GM12878 (cell line): ENCODE measurements around the gene ZNF25. TPM values are rescaled to one million over a fixed set of nuclear protein-coding genes. Genes with fewer than 3 reads are reported as not detected.

ENCODE experiments used
- ATAC-seq: fragments of 200-7000 bp; cut with Tn5 transposase; 3 replicates; pipeline ENCODE4 v1.9.1; 2020; ENCODE audit warnings: mild to moderate bottlenecking, moderate library complexity
- BruUV-seq: library from RNA; stranded (reverse); fragments of 400-500 nt; replicated peaks from 2 replicates; lab custom pipeline; 2021; lab: Mats Ljungman, UMichigan
- CTCF ChIA-PET: fragments of 300-600 bp; sonication (Branson Sonifier 250); formaldehyde crosslinking; extraction: SDS; loops from one replicate; lab custom pipeline; 2021; ENCODE audit warnings: inconsistent platforms; lab: Yijun Ruan, JAX
- POLR2A ChIA-PET: fragments of 350-600 bp; formaldehyde crosslinking; extraction: SDS; loops from one replicate; lab custom pipeline; 2021; ENCODE audit warnings: inconsistent platforms; lab: Charles Lee
- RAD21 ChIA-PET: fragments of 300-600 bp; sonication (Branson Sonifier 250); formaldehyde crosslinking; loops from one replicate; lab custom pipeline; 2023; ENCODE audit warnings: antibody characterized with exemption; ENCODE audit not compliant: unreplicated experiment; lab: Charles Lee
- SMC1A ChIA-PET: fragments of 300-600 bp; sonication (Branson Sonifier 250); formaldehyde crosslinking; loops from one replicate; lab custom pipeline; 2023; ENCODE audit not compliant: unreplicated experiment, uncharacterized antibody; lab: Charles Lee
- DNase-seq: peaks from one replicate; pipeline ENCODE4 v3.0.0-alpha.2; 2011; ENCODE audit warnings: low read depth, low spot score
- FAIRE-seq: peaks from 3 replicates; lab custom pipeline; 2011; peaks lifted over from hg19 to GRCh38; lab: Jason Lieb, UNC
- H2AFZ ChIP-seq: 2 replicates; pipeline ENCODE4 v1.6.0; 2011; ENCODE audit warnings: low read depth, low read length, control low read depth; ENCODE audit not compliant: control insufficient read depth
- H3K27ac ChIP-seq: 2 replicates; pipeline ENCODE4 v1.5.1; 2011; ENCODE audit warnings: control low read depth; ENCODE audit not compliant: control insufficient read depth, insufficient read depth
- H3K27me3 ChIP-seq, 2 experiments: replicated peaks in 1 of 2; 2 replicates each; pipeline versions ENCODE4 v1.6.0 to v1.6.1; 2011; ENCODE audit warnings: low read length in 1 of 2; ENCODE audit not compliant: control insufficient read depth in 2 of 2, insufficient read depth in 2 of 2
- H3K36me3 ChIP-seq, 2 experiments: 2 replicates each; pipeline ENCODE4 v1.5.1; 2011; ENCODE audit warnings: low read length in 1 of 2; ENCODE audit not compliant: control insufficient read depth in 2 of 2, insufficient read depth in 2 of 2
- H3K4me1 ChIP-seq: 2 replicates; pipeline ENCODE4 v1.6.1; 2011; ENCODE audit warnings: mild to moderate bottlenecking, low read length, moderate library complexity, mixed read lengths; ENCODE audit not compliant: control insufficient read depth, insufficient read depth
- H3K4me2 ChIP-seq: 2 replicates; pipeline ENCODE4 v1.6.0; 2011; ENCODE audit warnings: control low read depth; ENCODE audit not compliant: control insufficient read depth, insufficient read depth
- H3K4me3 ChIP-seq: fragments of 200-600 bp; sonication (generic); 2 replicates; pipeline ENCODE4 v1.5.1; 2016
- H3K79me2 ChIP-seq: 2 replicates; pipeline ENCODE4 v1.6.0; 2011; ENCODE audit warnings: low read length; ENCODE audit not compliant: control insufficient read depth, insufficient read depth
- H3K9ac ChIP-seq: 2 replicates; pipeline ENCODE4 v1.8.0; 2011; ENCODE audit warnings: low read length, control low read depth, mixed read lengths; ENCODE audit not compliant: control insufficient read depth, insufficient read depth
- H3K9me3 ChIP-seq: replicated peaks from 3 replicates; pipeline ENCODE4 v1.5.1; 2011; ENCODE audit warnings: mild to moderate bottlenecking, low read length; ENCODE audit not compliant: control insufficient read depth, insufficient read depth
- H4K20me1 ChIP-seq: 2 replicates; pipeline ENCODE4 v1.6.0; 2011; ENCODE audit not compliant: control insufficient read depth, insufficient read depth
- CBFB ChIP-seq: IDR thresholded peaks from 2 replicates; pipeline ENCODE4 v1.6.1; 2016; ENCODE audit warnings: antibody characterized with exemption, low read depth
- CBX5 ChIP-seq: sonication (generic); IDR thresholded peaks from 2 replicates; pipeline ENCODE4 v1.6.1; 2016; ENCODE audit warnings: low read depth, moderate library complexity, mild to moderate bottlenecking, inconsistent platforms
- ELK1 ChIP-seq: IDR thresholded peaks from 2 replicates; pipeline ENCODE4 v1.6.1; 2012; ENCODE audit warnings: low read depth, low read length, improper control_type of control experiment
- IRF4 ChIP-seq: IDR thresholded peaks from 2 replicates; pipeline ENCODE4 v1.6.1; 2011; ENCODE audit warnings: low read depth, low read length
- PAX5 ChIP-seq: IDR thresholded peaks from 2 replicates; pipeline ENCODE4 v1.6.1; 2011; ENCODE audit warnings: low read depth, low read length, borderline replicate concordance
- PML ChIP-seq: IDR thresholded peaks from 2 replicates; pipeline ENCODE4 v1.6.1; 2012; ENCODE audit warnings: low read length, inconsistent platforms
- TCF7 ChIP-seq: IDR thresholded peaks from 2 replicates; pipeline ENCODE4 v1.6.1; 2014; ENCODE audit warnings: antibody characterized with exemption, borderline replicate concordance
- YY1 ChIP-seq: IDR thresholded peaks from 2 replicates; pipeline ENCODE4 v1.6.1; 2011; ENCODE audit warnings: low read depth, mild to moderate bottlenecking, low read length
- ZNF207 ChIP-seq: fragments of 450-650 bp; IDR thresholded peaks from 2 replicates; pipeline ENCODE4 v1.6.1; 2014; ENCODE audit warnings: antibody characterized with exemption, mild to moderate bottlenecking, borderline replicate concordance
- in situ Hi-C: fragments of 300-500 bp; cut with MboI; formaldehyde crosslinking; loops from 9 replicates; pipeline ENCODE4 v1.14.3; 2018; ENCODE audit warnings: mixed read lengths
- intact Hi-C: fragments of 100-400 bp; cut with micrococcal nuclease; formaldehyde crosslinking; loops from one replicate; pipeline ENCODE4 v1.14.2; 2022; ENCODE audit not compliant: unreplicated experiment
- polyA plus RNA-seq, 11 experiments: library from polyadenylated mRNA; depleted of rRNA in 4 of 11; unstranded in 6 of 11; stranded (reverse) in 5 of 11; fragments of >200 nt; fragmentation: Nextera tagmentation in 4 of 11; fragmentation: Illumina TruSeq in 1 of 11; extraction: Ambion mirVana in 4 of 11; extraction: Trizol in 1 of 11; gene quantifications; 1 replicate in 1 of 11; 2 replicates in 10 of 11; pipeline versions ENCODE4 v1.2.1 to v1.2.3, GENCODE V29; 2011 to 2016; ENCODE audit warnings: inconsistent platforms in 2 of 11, missing spikeins in 2 of 11, low read depth in 1 of 11
- total RNA-seq, 4 experiments: library from RNA; depleted of rRNA in 3 of 4; stranded (reverse); fragments of >200 nt in 3 of 4; fragmentation: Illumina TruSeq in 1 of 4; extraction: Trizol in 1 of 4; gene quantifications; 2 replicates each; pipeline versions ENCODE4 v1.2.1 to v1.2.3, GENCODE V29; 2013 to 2021

The ZNF25 gene
- total and polyA plus RNA-seq, 10 of the 15 experiments (the other 5 are each of a cell fraction or from before 2014, with no cell fraction given) = 1.0 to 6.8 (median 3.2) TPM

GRCh38 chr10:37972396-37972795 is 4.1 kb downstream of the ZNF25 start (continued):
- no peak for TF ChIP-seq ELK1
- TF ChIP-seq IRF4 = no peak
- no peak for TF ChIP-seq PML
- no peak for TF ChIP-seq ZNF207
- TF ChIP-seq PAX5 = no peak
- TF ChIP-seq YY1 = no peak
- no peak for TF ChIP-seq CBFB

DNA sequence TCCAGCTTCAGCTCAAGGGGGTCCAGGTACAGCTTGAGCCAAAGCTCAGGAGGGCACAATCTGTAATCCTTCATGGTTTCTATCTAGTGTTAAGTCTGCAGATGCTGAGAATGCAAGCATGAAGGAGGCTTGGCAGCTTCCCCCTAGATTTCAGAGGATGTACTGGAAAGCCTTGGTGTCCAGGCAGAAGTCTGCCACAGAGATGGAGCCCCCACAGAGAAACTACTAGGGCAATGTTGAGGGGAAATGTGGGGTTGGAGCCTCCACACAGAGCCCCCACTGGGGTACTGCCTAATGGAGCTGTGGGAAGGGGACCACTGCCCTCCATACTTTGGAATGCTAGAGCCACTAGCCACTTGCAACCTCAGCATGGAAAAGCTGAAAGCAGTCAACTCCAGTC is 11.4 kb downstream of the ZNF25 start:
- DNase-seq (no peak), ATAC-seq (no peak), FAIRE-seq (no peak)
- no peak overlapping the region for H3K9ac ChIP-seq
- peaks cover 9% of the 10 kb centered on the region; the same call in 2 of the 3 replicates for H3K9me3 ChIP-seq
- no TSS peak for BruUV-seq
- H3K4me3 ChIP-seq = no peak overlapping the region
- peaks cover 0 to 3% of the 10 kb centered on the region in 2 experiments; a peak in 1 of 4 replicates for H3K36me3 ChIP-seq
- CTCF ChIA-PET = interaction anchor here (1.2 kb wide), 1 partner anchor 10 kb away, joined by 3 read pairs; no protein-coding TSS in a partner anchor
- RAD21 ChIA-PET = no interaction called here
- POLR2A ChIA-PET = no interaction called here
- no peaks in the 10 kb centered on the region for H3K4me1 ChIP-seq
- no peaks in the 10 kb centered on the region for H3K79me2 ChIP-seq
- SMC1A ChIA-PET = interaction anchor here (1.3 kb wide), 1 partner anchor 10 kb away, joined by 5 read pairs; no protein-coding TSS in a partner anchor
- intact Hi-C loops = no loop called here
- no peak for TF ChIP-seq TCF7
- TF ChIP-seq CBX5 = 0 out of 2 replicates have a peak, but pooled peaks have one; percentile 52
- H4K20me1 ChIP-seq = no peaks in the 10 kb centered on the region
- H3K4me2 ChIP-seq = no peak overlapping the region
- in situ Hi-C loops = no loop called here
- H3K27ac ChIP-seq = no peak overlapping the region
- H3K27me3 ChIP-seq = no peaks in the 10 kb centered on the region
- no peak overlapping the region for H2AFZ ChIP-seq
